NOMO-1 treated with dmso at 0.1 percent for 144 hours (cell line): Measurements from ENCODE around the gene CAPZA1.

Experiments
- DNase-seq: peaks from one replicate; lab custom pipeline; 2025; ENCODE audit not compliant: unreplicated experiment; lab: John Stamatoyannopoulos, UW

CAPZA1 gene

DNA sequence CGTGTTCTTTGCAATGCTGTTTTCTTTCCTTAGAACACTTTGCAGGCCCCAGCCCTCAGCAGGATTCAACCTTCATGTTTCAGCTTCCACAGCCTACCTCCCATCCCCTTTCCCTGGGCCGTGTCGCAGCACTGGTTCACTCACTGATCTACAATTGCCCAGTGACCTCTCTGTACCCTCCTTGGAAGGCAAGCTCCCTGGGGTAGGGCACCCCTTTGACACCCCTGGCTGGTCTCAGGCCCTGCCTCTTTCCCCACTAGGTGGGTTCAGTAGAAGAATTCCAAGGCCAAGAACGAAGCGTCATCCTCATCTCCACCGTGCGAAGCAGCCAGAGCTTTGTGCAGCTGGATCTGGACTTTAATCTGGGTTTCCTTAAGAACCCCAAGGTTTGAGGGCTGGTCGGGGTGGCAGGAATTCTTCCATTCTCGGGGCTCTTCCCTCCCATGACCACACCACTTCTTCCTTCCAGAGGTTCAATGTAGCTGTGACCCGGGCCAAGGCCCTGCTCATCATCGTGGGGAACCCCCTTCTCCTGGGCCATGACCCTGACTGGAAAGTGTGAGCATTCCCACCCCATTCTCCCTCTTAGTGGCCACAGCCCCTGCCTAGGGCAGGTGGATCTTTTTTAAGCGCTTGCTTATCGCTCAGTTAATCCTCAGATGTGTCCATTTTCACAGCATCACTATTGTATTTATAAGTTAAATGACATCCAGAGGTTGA lies 80.0 kb downstream of the CAPZA1 start:
- DNase-seq: no peak

GRCh38 chr1:112700290-112701226 lies 80.9 kb downstream of the CAPZA1 start:
- DNase-seq: peak; percentile 74

DNA sequence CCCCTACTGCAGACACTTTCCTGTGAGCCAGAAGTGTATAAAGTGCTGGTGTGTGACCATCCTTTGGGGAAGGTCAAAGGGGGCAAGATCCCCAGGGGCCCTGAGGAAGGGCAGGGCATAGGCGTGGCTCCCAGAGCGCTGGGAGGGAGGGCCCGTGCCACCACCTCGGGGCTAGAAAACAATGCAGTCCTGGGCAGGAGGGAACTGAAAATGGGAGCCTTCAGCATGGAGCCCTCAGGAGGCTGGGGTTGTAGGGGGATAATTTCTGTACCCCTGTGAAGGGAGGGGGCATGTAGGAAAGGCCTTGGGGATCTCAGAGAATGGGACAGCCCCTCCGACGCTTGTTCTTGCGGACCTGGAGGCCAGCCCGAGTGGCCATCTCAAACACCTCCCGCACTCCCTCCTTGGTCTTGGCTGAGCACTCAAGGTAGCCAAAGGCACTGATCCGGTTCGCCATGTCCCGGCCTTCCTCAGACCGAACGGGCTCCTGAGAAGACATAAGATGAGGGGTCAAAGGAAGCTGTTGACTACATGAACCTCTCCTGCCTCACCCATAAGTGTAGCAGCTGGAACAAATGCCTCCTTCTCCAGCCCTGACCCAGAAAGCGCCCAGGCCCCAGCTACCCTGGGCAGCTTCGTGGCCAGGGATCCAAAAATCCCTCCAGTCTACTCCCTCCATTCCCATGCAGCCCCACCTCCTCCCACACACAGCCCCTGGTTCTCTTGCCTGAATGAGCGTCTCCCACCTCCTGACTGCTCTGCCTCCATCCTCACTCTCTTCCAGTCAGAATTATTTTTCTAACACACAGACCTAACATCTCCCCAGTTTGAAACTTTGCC lies 81.8 kb downstream of the CAPZA1 start:
- no peak for DNase-seq

DNA sequence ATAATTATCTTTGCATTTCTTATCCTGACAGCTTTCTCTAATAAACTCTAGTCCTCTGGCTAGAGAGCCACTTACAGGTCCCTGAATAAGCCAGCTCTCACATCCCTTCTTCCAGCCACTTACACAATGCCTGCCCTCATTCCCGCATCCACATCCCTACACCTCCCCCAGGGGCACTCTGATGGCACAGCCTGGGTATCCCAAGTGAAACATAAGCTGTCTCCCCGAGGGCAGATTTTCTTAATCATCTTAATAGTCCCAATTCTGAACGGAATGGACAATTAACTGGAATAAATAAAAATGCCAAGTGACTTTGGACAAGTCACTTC lies 82.4 kb downstream of the CAPZA1 start:
- no peak for DNase-seq

DNA sequence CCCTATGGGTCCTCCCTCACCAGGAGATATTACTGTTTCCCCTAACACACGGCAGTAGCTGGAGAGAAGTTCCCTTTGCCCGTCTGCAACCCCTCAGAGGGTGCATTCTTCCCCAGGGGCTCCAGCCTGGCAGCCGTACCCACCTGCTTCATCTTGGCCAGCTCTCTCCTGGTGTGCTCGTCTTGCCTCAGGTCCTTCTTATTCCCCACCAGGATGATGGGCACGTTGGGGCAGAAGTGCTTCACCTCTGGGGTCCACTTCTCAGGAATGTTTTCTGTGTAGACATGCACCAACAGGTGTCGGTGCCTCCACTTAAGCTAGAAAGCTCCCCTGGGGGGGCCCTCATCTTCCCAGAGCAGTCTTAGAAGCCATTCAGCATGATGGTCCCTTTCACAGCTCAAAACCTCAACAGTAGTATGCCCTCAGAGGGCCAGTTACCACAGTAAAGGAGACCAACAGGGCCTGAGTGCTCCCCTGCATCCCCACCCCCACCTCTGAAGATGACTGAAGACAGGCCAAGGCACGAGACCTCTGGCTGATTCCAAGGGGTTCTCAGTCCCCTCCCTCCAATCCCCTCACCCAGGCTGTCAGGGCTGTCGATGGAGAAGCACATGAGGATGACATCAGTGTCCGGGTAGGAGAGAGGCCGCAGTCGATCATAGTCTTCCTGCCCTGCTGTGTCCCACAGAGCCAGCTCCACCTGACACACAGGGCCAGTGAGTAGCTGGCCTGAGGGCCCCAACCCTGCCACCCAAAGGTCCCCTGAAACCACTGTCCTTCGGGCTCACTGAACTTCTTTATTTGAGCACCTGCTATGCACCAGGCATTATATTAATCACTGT lies 83.0 kb downstream of the CAPZA1 start:
- no peak for DNase-seq

DNA sequence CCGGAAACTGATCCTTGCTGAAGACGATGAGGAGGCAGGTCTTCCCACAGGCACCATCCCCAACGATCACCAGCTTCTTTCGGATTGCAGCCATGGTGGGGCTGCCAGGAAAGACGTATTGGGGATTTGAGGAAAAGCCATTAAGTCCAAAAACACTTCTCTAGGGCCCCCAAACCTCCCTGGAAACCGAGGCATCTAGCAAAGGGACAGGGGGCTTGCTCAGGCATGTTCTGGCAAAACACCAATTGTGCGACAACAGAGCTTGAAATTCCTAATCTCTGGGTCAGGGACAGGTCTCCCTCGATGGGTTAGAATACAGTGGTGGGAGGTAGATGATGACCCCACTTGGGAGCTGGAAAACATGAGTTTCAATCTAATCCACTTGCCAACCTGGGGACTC lies 84.1 kb downstream of the CAPZA1 start:
- DNase-seq: no peak

DNA sequence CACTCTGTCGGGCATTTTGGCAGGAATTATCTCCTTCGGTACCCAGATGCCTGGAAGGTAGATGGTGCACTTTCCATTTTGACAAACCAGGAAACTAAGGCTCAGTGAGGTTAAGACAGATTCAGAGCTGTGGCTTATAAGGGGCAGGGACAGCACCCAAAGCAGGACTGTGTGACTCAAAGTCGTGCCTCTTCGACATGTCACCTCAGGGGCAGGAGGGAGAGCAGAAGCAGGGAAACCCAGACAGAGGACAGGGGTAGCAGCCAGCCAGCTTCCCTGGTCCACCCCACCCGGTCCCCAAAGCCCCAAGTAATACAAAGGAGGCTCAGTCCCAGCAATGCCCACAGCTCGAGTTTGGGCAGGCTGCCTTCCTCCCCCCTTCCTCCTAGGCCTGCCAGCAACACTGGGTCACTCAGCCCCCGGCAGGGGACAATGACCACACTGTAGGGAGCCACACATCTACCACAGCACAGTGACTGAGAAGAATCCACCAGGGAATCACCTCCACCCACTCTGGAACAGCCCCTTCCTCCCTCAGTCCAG lies 84.8 kb downstream of the CAPZA1 start:
- DNase-seq: no peak

GRCh38 chr1:112704934-112705627 lies 85.4 kb downstream of the CAPZA1 start:
- peak; percentile 77 for DNase-seq

- no peak for DNase-seq
Measured at GRCh38 chr1:112706505-112707220, 87.0 kb downstream of the CAPZA1 start, which contains the start of gene RHOC. Gene RHOC, minus strand, starts transcription at chr1:112707127. Its CDS starts 3,328 bp downstream, at chr1:112703799.

DNA sequence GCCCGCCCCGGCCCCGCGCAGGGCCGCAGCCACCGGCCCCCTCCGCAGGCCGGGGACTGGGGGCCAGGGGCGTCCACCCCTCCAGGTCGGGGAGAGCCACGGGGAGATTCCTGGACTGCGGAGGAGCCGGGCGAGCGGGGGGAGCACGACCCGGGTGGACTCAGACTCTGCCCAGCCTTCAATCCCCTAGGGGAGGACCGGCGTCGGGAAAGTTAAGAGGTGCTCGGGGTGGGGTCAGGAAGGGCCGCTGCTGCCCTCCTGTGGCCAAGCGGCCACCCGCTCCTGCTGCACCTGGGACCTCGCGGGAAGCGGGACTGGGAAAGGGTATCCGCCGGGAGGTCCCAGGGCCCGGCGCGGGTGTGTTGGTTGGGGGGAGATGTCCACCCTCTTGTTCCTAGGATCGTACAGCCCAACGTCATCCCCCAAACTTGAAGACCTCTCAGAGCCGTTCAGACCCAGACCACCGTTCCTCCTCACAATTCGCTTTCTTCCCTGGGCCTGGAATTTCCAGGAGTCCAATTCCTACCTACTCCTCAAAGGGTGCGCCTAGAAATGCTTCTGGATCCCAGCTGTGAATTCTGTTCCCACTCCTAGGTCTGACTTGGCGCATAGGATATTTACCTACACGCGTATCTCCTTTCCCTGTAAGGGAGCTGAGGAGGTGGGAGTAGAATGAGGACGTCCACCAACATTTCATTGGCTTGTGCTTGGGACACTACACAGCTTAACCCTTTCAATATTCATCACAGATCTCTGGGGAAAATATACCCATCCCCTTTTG lies 87.8 kb downstream of the CAPZA1 start:
- peak; percentile 69 for DNase-seq

- DNase-seq: no peak
Measured at GRCh38 chr1:112708002-112708448, 88.4 kb downstream of the CAPZA1 start.

- no peak for DNase-seq
Measured at GRCh38 chr1:112708489-112708888, 88.9 kb downstream of the CAPZA1 start.

GRCh38 chr1:112710159-112710558 lies 90.5 kb downstream of the CAPZA1 start:
- DNase-seq: no peak

DNA sequence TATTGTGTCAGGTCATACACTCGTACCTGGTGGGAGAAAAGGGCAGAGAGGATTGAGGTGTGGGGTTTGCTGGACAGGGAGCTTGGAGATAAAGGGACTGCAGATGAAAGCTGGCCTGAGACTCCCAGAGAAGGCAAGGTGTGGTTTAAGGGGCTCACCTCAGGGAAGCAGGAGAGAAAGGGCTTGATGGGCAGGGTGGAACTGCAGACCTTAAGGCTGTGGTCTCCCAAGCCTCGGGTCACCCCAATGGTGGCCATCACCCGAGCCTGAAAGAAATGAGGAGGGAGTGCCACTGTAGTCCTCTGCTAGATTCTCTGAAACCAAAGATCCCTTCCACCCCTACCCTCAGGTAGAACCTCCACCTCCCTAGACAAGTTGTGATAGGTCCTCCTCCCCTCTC lies 91.0 kb downstream of the CAPZA1 start:
- DNase-seq: no peak

GRCh38 chr1:112711041-112711440 lies 91.4 kb downstream of the CAPZA1 start:
- DNase-seq: no peak

- no peak for DNase-seq
Measured at GRCh38 chr1:112711670-112712069, 92.0 kb downstream of the CAPZA1 start.

- no peak for DNase-seq
Measured at GRCh38 chr1:112712191-112712590, 92.6 kb downstream of the CAPZA1 start.

- DNase-seq: no peak
Measured at GRCh38 chr1:112712701-112713128, 93.1 kb downstream of the CAPZA1 start.
